Calu3 (cell line): ENCODE measurements around the gene HPS3. TPM values are rescaled to one million over a fixed set of nuclear protein-coding genes. Genes with fewer than 3 reads are reported as not detected.

Experiments used
- BruUV-seq: library from RNA; stranded (reverse); fragments of 400-500 nt; replicated peaks from 2 replicates; lab custom pipeline; 2021; lab: Mats Ljungman, UMichigan
- CTCF ChIA-PET: fragments of 300-600 bp; sonication (Branson Sonifier 250); formaldehyde crosslinking; loops from one replicate; lab custom pipeline; 2022; ENCODE audit warnings: antibody characterized with exemption; lab: Charles Lee
- DNase-seq: peaks from one replicate; pipeline ENCODE4 v3.0.0; 2022
- H3K27ac Mint-ChIP-seq: one replicate; pipeline ENCODE4 v1.8.0; 2022; ENCODE audit warnings: mixed read lengths; ENCODE audit not compliant: unreplicated experiment
- H3K27me3 Mint-ChIP-seq: one replicate; pipeline ENCODE4 v1.8.0; 2022; ENCODE audit warnings: mixed read lengths; ENCODE audit not compliant: unreplicated experiment
- H3K36me3 Mint-ChIP-seq: one replicate; pipeline ENCODE4 v1.8.0; 2022; ENCODE audit warnings: mild to moderate bottlenecking, moderate library complexity, mixed read lengths; ENCODE audit not compliant: insufficient read depth, unreplicated experiment
- H3K4me1 Mint-ChIP-seq: one replicate; pipeline ENCODE4 v1.8.0; 2022; ENCODE audit warnings: mild to moderate bottlenecking, low read depth, mixed read lengths; ENCODE audit not compliant: unreplicated experiment
- H3K4me3 Mint-ChIP-seq: one replicate; pipeline ENCODE4 v1.8.0; 2022; ENCODE audit warnings: mild to moderate bottlenecking, low read depth, moderate library complexity, mixed read lengths; ENCODE audit not compliant: unreplicated experiment
- H3K9me3 Mint-ChIP-seq: one replicate; pipeline ENCODE4 v1.8.0; 2022; ENCODE audit warnings: low read depth, mixed read lengths; ENCODE audit not compliant: unreplicated experiment
- CTCF ChIP-seq: fragments of 200-600 bp; IDR thresholded peaks from one replicate; pipeline ENCODE4 v1.8.0; 2022; ENCODE audit warnings: antibody characterized with exemption; ENCODE audit not compliant: unreplicated experiment
- intact Hi-C: fragments of 100-400 bp; cut with micrococcal nuclease; formaldehyde crosslinking; loops from one replicate; pipeline ENCODE4 v1.10.0; 2022; ENCODE audit not compliant: unreplicated experiment
- total RNA-seq: library from RNA; stranded (reverse); gene quantifications from 2 replicates; pipeline ENCODE4 v1.2.3, GENCODE V29; 2022

Gene HPS3
- total RNA-seq, 1 experiment from 2014 or later: 49.5 TPM

DNA sequence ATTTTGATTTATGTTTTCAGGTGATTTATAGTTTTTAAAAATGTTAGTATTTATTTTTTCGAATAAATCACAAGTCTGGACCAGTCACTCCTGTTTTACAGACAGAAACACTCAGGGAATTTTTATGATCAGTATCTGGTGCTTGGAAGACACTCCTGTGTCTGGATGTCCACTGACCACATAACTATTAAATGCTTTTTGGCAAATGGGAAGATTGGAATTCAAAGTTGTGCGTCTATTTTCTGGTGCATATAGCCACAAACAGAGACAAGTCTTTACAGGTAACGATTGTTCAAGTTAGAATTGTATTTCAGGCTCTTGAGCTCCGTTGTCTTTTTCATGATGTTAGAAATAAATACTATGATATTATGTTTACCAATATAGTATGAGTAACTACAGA, 80.0 kb downstream of the HPS3 start:
- no peak for DNase-seq
- H3K4me3 Mint-ChIP-seq: no peak overlapping the region
- no peak for TF ChIP-seq CTCF
- no peaks in the 10 kb centered on the region for H3K36me3 Mint-ChIP-seq
- no peaks in the 10 kb centered on the region for H3K27me3 Mint-ChIP-seq
- CTCF ChIA-PET: no interaction called here
- H3K4me1 Mint-ChIP-seq: peaks cover 30% of the 10 kb centered on the region
- intact Hi-C loops: no loop called here
- BruUV-seq: no TSS peak
- H3K27ac Mint-ChIP-seq: no peak overlapping the region
- H3K9me3 Mint-ChIP-seq: no peaks in the 10 kb centered on the region

DNA sequence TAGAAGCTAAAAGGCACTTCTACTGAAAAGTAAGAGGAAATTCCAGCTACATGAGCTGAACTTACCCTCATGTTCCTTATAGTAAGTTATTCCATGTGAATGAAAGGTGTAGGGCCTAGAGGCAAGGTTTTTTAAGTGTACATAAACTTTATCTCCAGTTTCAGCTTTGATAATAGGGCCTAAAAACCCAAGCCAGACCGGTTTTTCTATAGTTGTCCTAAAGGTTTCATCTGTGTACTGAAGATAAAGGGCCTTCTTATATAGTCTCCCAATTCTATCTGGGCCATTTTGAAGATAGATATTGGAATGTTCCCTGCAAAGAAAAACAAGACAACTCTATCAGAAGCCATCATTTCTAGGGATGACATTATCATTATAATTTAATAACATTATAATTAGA, 82.9 kb downstream of the HPS3 start:
- no peak for DNase-seq
- CTCF ChIA-PET: interaction anchor here (0.6 kb wide), 1 partner anchor 126 kb away, joined by 3 read pairs; the partner anchor contains the start of gene HLTF
- no peak for TF ChIP-seq CTCF
- H3K27me3 Mint-ChIP-seq: no peaks in the 10 kb centered on the region
- H3K4me1 Mint-ChIP-seq: peaks cover 40% of the 10 kb centered on the region
- intact Hi-C loops: no loop called here
- H3K27ac Mint-ChIP-seq: no peak overlapping the region
- H3K9me3 Mint-ChIP-seq: no peaks in the 10 kb centered on the region
- no peak overlapping the region for H3K4me3 Mint-ChIP-seq
- BruUV-seq: no TSS peak
- no peaks in the 10 kb centered on the region for H3K36me3 Mint-ChIP-seq

GRCh38 chr3:149214702-149215101, 85.3 kb downstream of the HPS3 start:
- no TSS peak for BruUV-seq
- Mint-ChIP-seq H3K9me3 (peaks cover 2% of the 10 kb centered on the region), H3K27ac (no peak overlapping the region), H3K36me3 (no peaks in the 10 kb centered on the region), H3K4me3 (no peak overlapping the region), H3K4me1 (peaks cover 40% of the 10 kb centered on the region), H3K27me3 (no peaks in the 10 kb centered on the region)
- intact Hi-C loops: loop anchor here (1.0 kb wide), 1 partner anchor 10 kb away; no protein-coding TSS in a partner anchor
- CTCF ChIA-PET: no interaction called here
- no peak for DNase-seq
- TF ChIP-seq CTCF: no peak

GRCh38 chr3:149215515-149215914, 86.1 kb downstream of the HPS3 start:
- TF ChIP-seq CTCF: no peak
- no peaks in the 10 kb centered on the region for H3K27me3 Mint-ChIP-seq
- BruUV-seq: no TSS peak
- peaks cover 40% of the 10 kb centered on the region for H3K4me1 Mint-ChIP-seq
- no peak overlapping the region for H3K27ac Mint-ChIP-seq
- peaks cover 2% of the 10 kb centered on the region for H3K9me3 Mint-ChIP-seq
- intact Hi-C loops: loop anchor here (1.0 kb wide), 1 partner anchor 11 kb away; no protein-coding TSS in a partner anchor
- no peaks in the 10 kb centered on the region for H3K36me3 Mint-ChIP-seq
- CTCF ChIA-PET: interaction anchor here (0.6 to 2.9 kb wide), 4 partner anchors 11 to 411 kb away, joined by 3 to 14 read pairs (median 4); no protein-coding TSS in a partner anchor
- no peak for DNase-seq
- no peak overlapping the region for H3K4me3 Mint-ChIP-seq
